EL (cell line): ENCODE results near the gene ZCCHC4.
A peak's percentile ranks its signal among the peaks of the same experiment; 100 is the strongest.
"Not testable (repeated sequence)": the region's sequence is repeated elsewhere in the genome, so short reads cannot be mapped to it uniquely, and the experiment has no call there.

ENCODE experiments used
- DNase-seq: peaks from one replicate; pipeline ENCODE4 v3.0.0-alpha.2; 2016

ZCCHC4 gene

GRCh38 chr4:25321703-25322102 is 9.1 kb downstream of the ZCCHC4 start:
- no peak for DNase-seq

GRCh38 chr4:25328463-25328862 is 15.9 kb downstream of the ZCCHC4 start:
- not testable (repeated sequence) for DNase-seq

- no peak for DNase-seq
These were observed 17.8 kb downstream of the ZCCHC4 start for GRCh38 chr4:25330335-25330734.

DNA sequence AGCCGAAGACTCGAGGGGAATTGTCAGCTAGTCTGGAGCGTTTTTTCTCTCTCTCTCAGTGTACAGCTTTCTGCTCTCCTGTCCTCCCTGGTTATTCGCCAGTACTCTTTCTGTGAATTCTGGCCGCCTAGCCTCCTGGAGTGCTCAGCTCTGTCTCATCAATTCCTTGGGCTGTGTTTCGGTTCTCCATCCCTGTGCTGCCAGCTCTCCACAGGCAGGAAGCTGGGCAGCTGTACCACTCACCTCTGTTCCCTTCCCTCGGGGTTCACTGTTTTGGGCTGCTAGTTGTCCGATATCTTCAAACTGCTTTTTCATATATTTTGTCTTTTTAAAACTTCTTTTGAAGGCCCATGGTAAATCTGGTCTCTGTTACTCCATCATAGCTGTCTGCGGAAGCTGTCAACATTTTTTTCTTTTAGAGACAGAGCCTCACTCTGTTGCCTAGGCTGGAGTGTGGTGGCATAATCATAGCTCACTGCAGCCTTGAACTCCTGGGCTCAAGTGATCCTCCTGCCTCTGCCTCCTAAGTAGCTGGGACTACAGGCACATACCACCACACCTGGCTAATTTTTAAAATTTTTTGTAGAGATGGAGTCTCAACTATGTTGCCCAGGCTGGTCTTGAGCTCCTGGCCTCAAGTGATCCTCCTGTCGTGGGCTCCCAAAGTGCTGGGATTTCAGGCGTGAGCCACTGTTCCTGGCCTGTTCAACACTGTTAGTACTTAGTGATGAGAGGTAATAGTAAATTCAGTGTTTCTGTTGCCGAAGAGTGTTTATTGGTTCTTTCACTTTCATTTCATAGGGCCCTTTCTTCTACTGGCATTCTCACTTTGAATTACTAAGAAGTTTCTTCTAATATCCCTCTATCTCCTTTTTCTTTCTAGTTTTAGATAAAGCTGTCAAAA is 18.6 kb downstream of the ZCCHC4 start:
- no peak for DNase-seq

- DNase-seq: peak; percentile 38
These were observed 31.1 kb downstream of the ZCCHC4 start for GRCh38 chr4:25343671-25344070.

- DNase-seq: no peak
These were observed 33.2 kb downstream of the ZCCHC4 start for GRCh38 chr4:25345744-25346143.

GRCh38 chr4:25346913-25347312 is 34.3 kb downstream of the ZCCHC4 start:
- DNase-seq: no peak

GRCh38 chr4:25347473-25347872 is 34.9 kb downstream of the ZCCHC4 start:
- no peak for DNase-seq

DNA sequence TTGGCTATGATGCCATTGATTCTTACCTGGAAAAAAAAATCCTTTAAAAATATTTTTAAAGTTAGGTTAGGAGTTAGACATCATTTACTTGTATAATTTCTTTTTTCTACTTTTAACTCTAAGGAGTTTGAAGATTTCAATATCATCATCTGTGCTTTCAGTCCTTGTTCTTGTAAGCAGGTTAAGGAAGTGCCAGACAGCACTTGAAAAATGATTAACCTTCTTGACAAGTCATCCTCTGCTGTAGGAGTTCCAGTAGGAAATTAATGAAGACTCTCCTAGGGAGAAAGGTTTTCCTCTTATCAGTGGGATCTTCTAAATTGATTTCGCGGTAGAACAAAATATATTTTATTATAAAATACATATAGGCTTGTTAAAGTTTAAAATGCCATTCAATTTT is 35.4 kb downstream of the ZCCHC4 start:
- no peak for DNase-seq

- DNase-seq: peak; percentile 49
These were observed 38.0 kb downstream of the ZCCHC4 start for GRCh38 chr4:25350561-25350960.

GRCh38 chr4:25351777-25352416 is 39.3 kb downstream of the ZCCHC4 start:
- DNase-seq: peak; percentile 70

DNA sequence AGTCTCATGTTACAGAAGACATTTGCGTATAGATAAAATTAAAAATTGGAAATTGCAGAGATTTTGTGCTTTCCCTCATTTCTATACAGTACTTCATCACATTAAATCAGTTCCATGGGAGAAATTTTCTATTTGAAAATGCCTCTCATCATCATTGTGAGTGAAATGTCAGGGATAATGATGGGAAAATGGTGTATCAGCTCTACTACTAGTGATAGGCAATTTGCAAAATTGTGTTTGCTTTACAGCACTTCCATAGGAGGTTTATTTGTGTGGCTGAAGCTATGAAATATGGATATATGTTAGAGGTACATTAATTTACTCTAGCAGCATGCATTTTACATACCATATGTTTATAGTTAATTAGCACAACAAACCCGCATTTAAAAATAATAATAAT is 43.5 kb downstream of the ZCCHC4 start:
- no peak for DNase-seq

- DNase-seq: no peak
These were observed 46.1 kb downstream of the ZCCHC4 start for GRCh38 chr4:25358515-25359275.

- DNase-seq: no peak
These were observed 48.7 kb downstream of the ZCCHC4 start for GRCh38 chr4:25361253-25361652.

DNA sequence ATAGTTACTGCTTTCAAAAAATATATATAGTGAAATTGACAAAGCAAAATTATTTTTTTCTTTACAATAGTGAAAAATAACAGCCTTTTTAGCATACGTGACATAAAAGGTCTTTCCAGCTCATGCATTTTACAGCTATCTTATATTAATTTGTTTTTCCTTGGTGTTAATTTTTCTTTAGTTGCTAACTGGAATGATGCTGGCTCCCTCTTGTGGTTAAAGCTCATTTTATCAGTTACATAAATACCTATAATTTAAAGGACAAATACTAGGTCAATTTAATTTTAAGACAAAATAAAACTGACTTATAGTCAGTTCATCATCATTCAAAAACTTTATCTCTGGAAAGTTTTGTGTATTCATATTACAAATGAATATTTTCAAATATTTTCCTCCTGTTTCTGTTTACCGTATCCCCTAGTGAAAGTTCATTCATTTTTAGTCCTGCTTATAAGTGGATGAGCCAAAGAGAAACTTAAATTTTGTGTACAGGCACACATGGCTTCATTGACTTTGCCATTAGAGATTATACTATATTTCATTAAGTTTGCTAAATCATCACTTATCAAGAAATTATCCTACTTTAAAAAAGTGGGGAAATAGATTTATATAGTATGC is 54.5 kb downstream of the ZCCHC4 start:
- peak; percentile 44 for DNase-seq

GRCh38 chr4:25367877-25368276 is 55.3 kb downstream of the ZCCHC4 start:
- no peak for DNase-seq

GRCh38 chr4:25368315-25368714 is 55.7 kb downstream of the ZCCHC4 start:
- no peak for DNase-seq

- no peak for DNase-seq
These were observed 57.7 kb downstream of the ZCCHC4 start for GRCh38 chr4:25370242-25370641.

DNA sequence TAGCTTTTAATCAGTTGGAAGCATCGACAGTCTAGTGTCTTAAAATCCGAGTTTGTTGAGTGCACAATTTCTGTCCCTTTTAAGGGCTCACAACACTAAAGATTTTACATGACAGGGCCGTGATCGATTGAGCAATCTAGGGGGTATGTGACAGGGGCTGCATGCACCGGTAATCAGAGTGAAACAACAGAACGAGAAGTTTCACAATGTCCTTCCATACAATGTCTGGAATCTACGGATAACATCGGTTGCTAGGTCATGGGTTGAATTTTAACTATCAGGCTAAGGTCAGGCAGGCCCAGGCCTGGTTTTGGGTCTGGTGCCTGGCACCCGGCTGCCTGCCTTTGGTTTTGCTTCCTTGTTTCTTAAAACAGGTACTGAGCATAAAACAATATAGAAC is 60.0 kb downstream of the ZCCHC4 start:
- not testable (repeated sequence) for DNase-seq

GRCh38 chr4:25376754-25377571 is 64.4 kb downstream of the ZCCHC4 start, which contains the start of gene ANAPC4:
ANAPC4 (plus strand) TSS chr4:25377263; CDS start chr4:25377428, 165 bp downstream.
- DNase-seq: peak; percentile 95

DNA sequence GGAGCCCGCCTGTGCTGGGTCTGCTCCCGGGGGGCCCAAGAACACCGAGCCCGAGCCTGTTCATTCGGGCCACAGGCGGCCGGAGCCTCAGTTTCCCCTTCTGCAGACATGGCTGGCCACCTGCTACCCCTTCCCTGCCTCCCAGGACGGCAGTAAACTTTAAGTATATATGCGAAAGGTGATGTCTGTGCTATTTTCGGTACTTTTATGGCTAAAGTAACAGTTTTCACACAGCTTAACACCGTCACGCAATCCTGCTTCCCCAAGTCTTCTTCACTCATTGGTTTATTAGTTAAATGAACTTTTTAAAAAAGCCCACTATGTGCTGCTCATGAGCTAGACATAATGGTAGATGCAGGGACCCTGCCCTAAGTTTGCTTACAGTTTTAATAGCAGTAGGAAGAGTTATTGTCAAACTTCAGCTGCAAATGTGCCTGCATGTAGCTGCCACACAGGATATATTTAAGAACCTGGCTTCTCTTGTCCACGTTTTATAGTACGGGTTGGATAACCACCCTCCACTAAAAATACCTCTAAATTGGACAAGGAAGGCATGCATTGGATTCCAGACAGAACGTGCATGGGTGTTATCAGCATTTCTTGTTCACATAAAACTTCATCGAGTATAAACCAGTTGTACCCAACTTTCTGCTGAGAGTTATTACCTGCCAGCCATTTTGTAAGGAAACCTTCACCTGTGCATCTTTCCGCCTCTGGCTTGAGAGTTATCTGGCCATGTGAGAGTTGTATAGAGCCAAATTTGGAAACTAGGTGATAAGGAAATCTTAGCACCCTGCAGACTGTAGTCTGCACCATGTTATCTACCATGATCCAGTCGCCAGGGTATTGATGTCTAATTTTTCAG is 65.2 kb downstream of the ZCCHC4 start:
- DNase-seq: peak; percentile 17
